Mesendoderm (in vitro differentiated cells): ENCODE measurements around the gene TCERG1L.

Source experiments
- DNase-seq: peaks from one replicate; pipeline ENCODE4 v3.0.0; 2013
- H2AK5ac ChIP-seq: 2 replicates; pipeline ENCODE4 v1.6.1; 2013; ENCODE audit warnings: low read length, inconsistent platforms
- H2BK120ac ChIP-seq: 2 replicates; pipeline ENCODE4 v1.6.1; 2013; ENCODE audit warnings: low read depth, mild to moderate bottlenecking, low read length, moderate library complexity, mixed read lengths
- H2BK15ac ChIP-seq: replicated peaks from 2 replicates; pipeline ENCODE4 v1.6.1; 2013; ENCODE audit warnings: low read depth, mild to moderate bottlenecking, moderate library complexity
- H2BK5ac ChIP-seq: 2 replicates; pipeline ENCODE4 v1.6.1; 2013; ENCODE audit warnings: low read length, inconsistent platforms
- H3K18ac ChIP-seq: 2 replicates; pipeline ENCODE4 v1.6.1; 2013; ENCODE audit warnings: mild to moderate bottlenecking, low read length, mixed read lengths
- H3K23ac ChIP-seq: one replicate; pipeline ENCODE4 v1.6.1; 2013; ENCODE audit warnings: low read length
- H3K27ac ChIP-seq: 2 replicates; pipeline ENCODE4 v1.5.1; 2013; ENCODE audit warnings: low read depth, mild to moderate bottlenecking, inconsistent platforms, low read length, moderate library complexity
- H3K27me3 ChIP-seq: 2 replicates; pipeline ENCODE4 v1.6.1; 2013; ENCODE audit warnings: low read length, control low read depth, mild to moderate bottlenecking, inconsistent platforms; ENCODE audit not compliant: insufficient read depth, poor library complexity
- H3K36me3 ChIP-seq: 2 replicates; pipeline ENCODE4 v1.6.1; 2013; ENCODE audit warnings: low read length, inconsistent platforms; ENCODE audit not compliant: control insufficient read depth, insufficient read depth
- H3K4ac ChIP-seq: one replicate; pipeline ENCODE4 v1.6.1; 2013; ENCODE audit warnings: low read depth, mild to moderate bottlenecking, low read length, moderate library complexity
- H3K4me1 ChIP-seq: 2 replicates; pipeline ENCODE4 v1.6.1; 2013; ENCODE audit warnings: low read depth, low read length, inconsistent platforms; ENCODE audit not compliant: control insufficient read depth
- H3K4me2 ChIP-seq: 2 replicates; pipeline ENCODE4 v1.6.1; 2013; ENCODE audit warnings: low read length
- H3K4me3 ChIP-seq: 2 replicates; pipeline ENCODE4 v1.5.1; 2013; ENCODE audit warnings: mild to moderate bottlenecking, low read length
- H3K56ac ChIP-seq: one replicate; pipeline ENCODE4 v1.6.1; 2013; ENCODE audit warnings: low read length
- H3K79me1 ChIP-seq: 2 replicates; pipeline ENCODE4 v1.6.1; 2013; ENCODE audit warnings: low read length, inconsistent platforms
- H3K79me2 ChIP-seq: 2 replicates; pipeline ENCODE4 v1.6.1; 2013; ENCODE audit warnings: mild to moderate bottlenecking, low read length; ENCODE audit not compliant: control insufficient read depth, insufficient read depth
- H3K9ac ChIP-seq: 2 replicates; pipeline ENCODE4 v1.6.1; 2013; ENCODE audit warnings: low read length, inconsistent platforms
- H4K5ac ChIP-seq: one replicate; pipeline ENCODE4 v1.6.1; 2013; ENCODE audit warnings: low read length
- H4K8ac ChIP-seq: one replicate; pipeline ENCODE4 v1.6.1; 2013; ENCODE audit warnings: low read depth, mild to moderate bottlenecking, control low read depth, low read length, moderate library complexity
- WGBS: extraction: QIAGEN DNeasy Blood & Tissue Kit; methylation state at CpG from one replicate; pipeline ENCODE4 v1.1.7; 2013; ENCODE audit warnings: low lambda C conversion rate, missing lambda C conversion rate; ENCODE audit not compliant: insufficient coverage; ENCODE audit errors: extremely low coverage; 5-methylcytosine and 5-hydroxymethylcytosine counted together

The TCERG1L gene

DNA sequence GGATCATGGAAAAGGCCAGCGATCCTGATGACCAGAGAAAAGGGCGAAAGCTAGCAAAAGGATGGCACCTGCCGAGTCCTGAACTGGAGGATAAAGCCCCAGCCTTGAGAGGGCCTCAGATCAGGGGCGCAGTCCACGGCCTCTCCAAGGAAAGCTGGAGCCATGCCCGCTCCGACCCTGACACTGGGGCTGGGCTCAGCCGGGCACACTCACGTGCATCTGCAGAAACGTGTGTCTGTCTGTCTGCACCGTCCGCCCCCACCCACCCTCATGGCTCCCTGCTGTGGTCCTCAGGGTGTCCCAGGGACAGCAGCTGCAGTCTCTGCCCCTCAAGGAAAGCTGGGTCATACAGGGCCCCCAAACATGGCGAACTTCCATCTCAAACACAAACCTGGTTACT, 200.5 kb downstream of the TCERG1L start:
- Histone ChIP-seq H2BK120ac (no peak overlapping the region), H3K4ac (no peak overlapping the region), H3K4me1 (no peaks in the 10 kb centered on the region), H3K27ac (no peak overlapping the region), H3K36me3 (no peaks in the 10 kb centered on the region), H2AK5ac (no peak overlapping the region), H4K5ac (no peak overlapping the region), H3K79me2 (no peaks in the 10 kb centered on the region), H4K8ac (no peak overlapping the region), H3K56ac (no peak overlapping the region), H3K18ac (no peak overlapping the region), H3K9ac (no peak overlapping the region), H2BK15ac (no peak overlapping the region), H3K27me3 (no peaks in the 10 kb centered on the region), H3K4me2 (no peak overlapping the region), H3K4me3 (no peak overlapping the region), H3K23ac (no peak overlapping the region), H2BK5ac (no peak overlapping the region), H3K79me1 (no peaks in the 10 kb centered on the region)
- no peak for DNase-seq
- no CpG with 5 or more reads among the region's 13 CpGs for WGBS

DNA sequence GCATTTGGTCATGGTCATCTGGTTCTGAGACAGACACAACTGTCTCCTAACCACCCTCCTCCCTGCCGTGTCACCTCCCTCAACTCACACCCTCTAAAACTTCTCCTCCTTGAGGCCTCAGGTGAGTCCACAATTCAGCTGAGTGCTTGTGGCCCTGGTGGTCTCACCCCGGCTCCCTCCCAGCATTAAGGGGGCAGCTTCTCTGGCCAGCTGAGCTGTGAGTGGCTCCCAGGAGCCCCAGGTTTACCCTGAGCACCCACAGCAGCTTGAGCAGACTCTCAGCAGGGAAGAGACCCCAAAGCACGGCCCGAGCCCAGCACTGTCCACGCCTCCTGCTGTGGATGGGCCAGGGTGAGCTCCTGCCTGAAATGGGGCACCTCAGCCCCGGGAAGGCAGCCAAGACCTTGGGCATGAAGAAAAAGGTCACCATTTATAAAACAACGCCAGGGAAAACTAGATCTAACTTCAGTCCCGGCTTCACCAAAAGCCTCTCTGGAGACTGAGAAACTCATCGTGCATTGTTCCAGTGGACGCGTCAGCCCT, 201.2 kb downstream of the TCERG1L start:
- H3K4me1 ChIP-seq = no peaks in the 10 kb centered on the region
- WGBS = no CpG with 5 or more reads among the region's 11 CpGs

DNA sequence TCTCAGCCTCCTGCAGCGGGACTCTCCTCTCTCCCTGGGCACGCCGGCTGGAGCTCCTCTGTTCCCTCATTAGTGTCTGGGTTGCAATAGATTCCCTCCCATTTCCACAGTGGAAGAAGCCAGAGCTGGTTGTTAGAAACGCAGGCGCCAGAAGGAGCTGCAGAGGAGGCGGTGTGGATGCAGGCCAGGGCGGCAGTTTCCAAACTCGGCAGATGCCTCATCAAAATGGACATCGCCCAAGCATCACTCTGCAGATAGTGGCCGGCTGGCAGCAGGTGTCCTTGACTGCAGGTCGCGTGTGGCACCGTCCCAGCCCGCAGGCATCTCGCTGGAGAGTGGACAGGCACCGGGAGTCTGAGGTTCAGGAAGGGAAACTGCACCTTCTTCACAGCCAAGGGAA, 201.8 kb downstream of the TCERG1L start:
- no peak for DNase-seq
- no CpG with 5 or more reads among the region's 16 CpGs for WGBS
- no peak overlapping the region for H3K4ac ChIP-seq
- H3K56ac ChIP-seq = no peak overlapping the region
- no peaks in the 10 kb centered on the region for H3K36me3 ChIP-seq
- H3K79me2 ChIP-seq = no peaks in the 10 kb centered on the region
- no peak overlapping the region for H4K8ac ChIP-seq
- no peaks in the 10 kb centered on the region for H3K27me3 ChIP-seq
- H3K9ac ChIP-seq = no peak overlapping the region
- no peaks in the 10 kb centered on the region for H3K79me1 ChIP-seq
- no peak overlapping the region for H3K27ac ChIP-seq
- no peak overlapping the region for H2BK120ac ChIP-seq
- no peak overlapping the region for H3K18ac ChIP-seq
- H3K4me2 ChIP-seq = no peak overlapping the region
- no peak overlapping the region for H2BK5ac ChIP-seq
- no peak overlapping the region for H2AK5ac ChIP-seq
- no peak overlapping the region for H4K5ac ChIP-seq
- no peak overlapping the region for H3K23ac ChIP-seq
- no peak overlapping the region for H3K4me3 ChIP-seq
- no peaks in the 10 kb centered on the region for H3K4me1 ChIP-seq
- no peak overlapping the region for H2BK15ac ChIP-seq

More for the DNA sequence above, 201.2 kb downstream of the TCERG1L start:
- Histone ChIP-seq H3K27me3 (no peaks in the 10 kb centered on the region), H2AK5ac (no peak overlapping the region), H3K18ac (no peak overlapping the region), H3K36me3 (no peaks in the 10 kb centered on the region), H3K23ac (no peak overlapping the region), H4K5ac (no peak overlapping the region), H3K56ac (no peak overlapping the region), H4K8ac (no peak overlapping the region), H2BK5ac (no peak overlapping the region), H3K9ac (no peak overlapping the region), H3K27ac (no peak overlapping the region), H2BK120ac (no peak overlapping the region), H3K4me2 (no peak overlapping the region), H3K4me3 (no peak overlapping the region), H2BK15ac (no peak overlapping the region), H3K79me1 (no peaks in the 10 kb centered on the region), H3K79me2 (no peaks in the 10 kb centered on the region), H3K4ac (no peak overlapping the region)
- DNase-seq = no peak

DNA sequence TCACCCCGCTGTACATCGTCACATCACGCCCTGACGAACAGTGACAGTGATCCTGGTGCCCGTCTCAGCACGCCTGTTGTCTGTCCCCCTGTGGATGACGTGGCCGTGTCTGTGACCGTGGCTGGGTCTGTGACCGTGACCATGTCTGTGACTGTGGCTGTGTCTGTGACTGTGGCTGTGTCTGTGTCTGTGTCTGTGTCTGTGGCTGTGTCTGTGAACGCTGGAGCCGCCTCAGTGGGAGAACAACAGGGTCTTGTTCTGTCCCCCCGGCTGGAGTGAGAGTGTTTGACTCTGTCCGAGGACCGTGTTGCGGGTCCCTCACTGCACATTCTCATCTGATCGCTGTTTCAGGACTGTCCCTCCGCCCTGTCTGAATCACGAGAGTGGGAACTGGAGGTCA, 202.2 kb downstream of the TCERG1L start:
- H3K27me3 ChIP-seq = no peaks in the 10 kb centered on the region
- no peak overlapping the region for H2BK5ac ChIP-seq
- H2BK120ac ChIP-seq = no peak overlapping the region
- H3K4me1 ChIP-seq = no peaks in the 10 kb centered on the region
- H3K4me3 ChIP-seq = no peak overlapping the region
- WGBS = no CpG with 5 or more reads among the region's 19 CpGs
- H3K4me2 ChIP-seq = no peak overlapping the region
- no peaks in the 10 kb centered on the region for H3K79me1 ChIP-seq
- no peak overlapping the region for H2AK5ac ChIP-seq
- no peak overlapping the region for H3K23ac ChIP-seq
- no peak overlapping the region for H3K56ac ChIP-seq
- H3K9ac ChIP-seq = no peak overlapping the region
- no peak overlapping the region for H4K8ac ChIP-seq
- H3K18ac ChIP-seq = no peak overlapping the region
- H2BK15ac ChIP-seq = no peak overlapping the region
- H3K36me3 ChIP-seq = no peaks in the 10 kb centered on the region
- no peaks in the 10 kb centered on the region for H3K79me2 ChIP-seq
- H3K4ac ChIP-seq = no peak overlapping the region
- no peak overlapping the region for H4K5ac ChIP-seq
- DNase-seq = no peak
- H3K27ac ChIP-seq = no peak overlapping the region

DNA sequence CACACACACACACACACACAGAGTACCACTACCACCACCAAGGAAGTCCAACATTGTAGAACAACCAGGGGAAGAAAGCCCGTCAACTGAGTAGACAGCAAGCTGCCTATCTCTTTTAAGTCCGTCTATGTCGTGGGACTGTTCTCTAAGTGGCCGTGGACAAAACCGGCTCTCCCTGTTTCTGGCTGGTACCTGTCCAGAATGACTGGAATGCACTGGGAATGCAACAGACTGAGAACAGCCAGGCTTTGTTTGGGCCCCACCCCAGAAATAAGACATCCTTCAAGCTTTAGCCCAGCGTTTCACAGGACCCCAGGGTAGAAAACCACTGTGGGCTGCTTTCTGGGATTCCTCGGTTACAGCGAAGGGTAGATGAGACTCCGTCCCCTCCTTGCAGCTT, 203.6 kb downstream of the TCERG1L start:
- Histone ChIP-seq H3K4me1 (no peaks in the 10 kb centered on the region), H3K18ac (no peak overlapping the region), H2AK5ac (no peak overlapping the region), H3K79me1 (no peaks in the 10 kb centered on the region), H3K4me3 (no peak overlapping the region), H3K79me2 (no peaks in the 10 kb centered on the region), H3K23ac (no peak overlapping the region), H3K27me3 (no peaks in the 10 kb centered on the region), H3K9ac (no peak overlapping the region), H4K5ac (no peak overlapping the region), H3K36me3 (no peaks in the 10 kb centered on the region), H3K4me2 (no peak overlapping the region), H2BK120ac (no peak overlapping the region), H3K4ac (no peak overlapping the region), H3K56ac (no peak overlapping the region), H2BK5ac (no peak overlapping the region), H3K27ac (no peak overlapping the region), H4K8ac (no peak overlapping the region), H2BK15ac (no peak overlapping the region)
- no CpG with 5 or more reads among the region's 9 CpGs for WGBS
- DNase-seq = no peak

DNA sequence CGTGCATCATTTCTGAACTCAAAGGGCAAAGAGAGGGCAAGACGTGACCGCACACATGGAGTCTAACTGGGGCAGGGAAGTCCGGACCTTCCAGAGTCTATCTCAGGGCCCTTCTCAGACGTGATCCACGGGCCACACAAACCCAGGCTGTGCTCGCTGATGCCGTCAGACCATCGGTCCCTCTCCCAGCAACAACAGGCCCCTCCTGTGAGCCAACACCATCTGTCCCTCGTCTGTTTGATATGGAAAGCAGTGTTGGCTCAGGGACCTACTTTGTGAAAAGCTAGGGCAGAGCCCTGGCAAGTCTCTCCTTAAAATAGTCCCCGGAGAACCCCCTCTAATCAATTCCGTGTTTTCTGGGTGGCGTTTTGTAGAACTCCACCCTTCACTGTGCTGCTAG, 208.8 kb downstream of the TCERG1L start:
- no peak overlapping the region for H2BK15ac ChIP-seq
- no peak overlapping the region for H3K4me3 ChIP-seq
- H2AK5ac ChIP-seq = no peak overlapping the region
- WGBS = no CpG with 5 or more reads among the region's 13 CpGs
- H3K36me3 ChIP-seq = no peaks in the 10 kb centered on the region
- no peak overlapping the region for H3K23ac ChIP-seq
- H3K79me2 ChIP-seq = no peaks in the 10 kb centered on the region
- H3K9ac ChIP-seq = no peak overlapping the region
- DNase-seq = no peak
- H2BK120ac ChIP-seq = no peak overlapping the region
- H2BK5ac ChIP-seq = no peak overlapping the region
- H4K5ac ChIP-seq = no peak overlapping the region
- H3K4me2 ChIP-seq = no peak overlapping the region
- no peaks in the 10 kb centered on the region for H3K4me1 ChIP-seq
- H3K18ac ChIP-seq = no peak overlapping the region
- no peak overlapping the region for H3K27ac ChIP-seq
- no peak overlapping the region for H4K8ac ChIP-seq
- no peaks in the 10 kb centered on the region for H3K79me1 ChIP-seq
- H3K27me3 ChIP-seq = no peaks in the 10 kb centered on the region
- H3K56ac ChIP-seq = no peak overlapping the region
- no peak overlapping the region for H3K4ac ChIP-seq
